HL-60/S4 treated with retinoic acid at 250 ng/mL for 4 days and 3 days (cell line): Measurements from ENCODE around the gene SLC5A3.

Experiments
- in situ Hi-C: fragments of 300-500 bp; cut with MboI; formaldehyde crosslinking; loops from 2 replicates; pipeline ENCODE4 v1.7.0; 2022; ENCODE audit warnings: low sequenced_read_pairs

Gene SLC5A3

GRCh38 chr21:34073032-34073748 lies at the start of gene SLC5A3, which contains the start of gene MRPS6:
SLC5A3 (plus strand) TSS chr21:34073578; CDS start chr21:34095199, 21,621 bp downstream.
MRPS6 (plus strand) TSS chr21:34073578; CDS start chr21:34073701, 123 bp downstream.
- in situ Hi-C loops = no loop called here

GRCh38 chr21:34023691-34024373 lies 49.5 kb upstream of the SLC5A3 start:
- in situ Hi-C loops = no loop called here

GRCh38 chr21:34024374-34024693 lies 49.0 kb upstream of the SLC5A3 start:
- in situ Hi-C loops = no loop called here

- in situ Hi-C loops = no loop called here
Observed at GRCh38 chr21:34027721-34028461, 45.5 kb upstream of the SLC5A3 start.

- in situ Hi-C loops = no loop called here
Observed at GRCh38 chr21:34029743-34030528, 43.4 kb upstream of the SLC5A3 start.

GRCh38 chr21:34031835-34032370 lies 41.5 kb upstream of the SLC5A3 start:
- in situ Hi-C loops = no loop called here

GRCh38 chr21:34034369-34035014 lies 38.9 kb upstream of the SLC5A3 start:
- in situ Hi-C loops = no loop called here

GRCh38 chr21:34035619-34036354 lies 37.6 kb upstream of the SLC5A3 start:
- in situ Hi-C loops = no loop called here

GRCh38 chr21:34037009-34037795 lies 36.2 kb upstream of the SLC5A3 start:
- in situ Hi-C loops = no loop called here

- in situ Hi-C loops = no loop called here
Observed at GRCh38 chr21:34039678-34040382, 33.5 kb upstream of the SLC5A3 start.

- in situ Hi-C loops = no loop called here
Observed at GRCh38 chr21:34042735-34043134, 30.6 kb upstream of the SLC5A3 start.

GRCh38 chr21:34043333-34043732 lies 30.0 kb upstream of the SLC5A3 start:
- in situ Hi-C loops = no loop called here

- in situ Hi-C loops = no loop called here
Observed at GRCh38 chr21:34046917-34047316, 26.5 kb upstream of the SLC5A3 start.

GRCh38 chr21:34047835-34048234 lies 25.5 kb upstream of the SLC5A3 start:
- in situ Hi-C loops = no loop called here

- in situ Hi-C loops = no loop called here
Observed at GRCh38 chr21:34052171-34052570, 21.2 kb upstream of the SLC5A3 start.

- in situ Hi-C loops = no loop called here
Observed at GRCh38 chr21:34054259-34054658, 19.1 kb upstream of the SLC5A3 start.

GRCh38 chr21:34055615-34056014 lies 17.8 kb upstream of the SLC5A3 start:
- in situ Hi-C loops = no loop called here

GRCh38 chr21:34061983-34062382 lies 11.4 kb upstream of the SLC5A3 start:
- in situ Hi-C loops = no loop called here
